Activated T-helper 1 cell treated with anti-CD3 and anti-CD28 coated beads, Interleukin-12 subunit alpha, Interleukin-12 subunit beta, Interleukin-2, Interleukin-4 antibody, amounts not matched to agents 30 ng/mL and 10 ng/mL and 1 ng/mL, durations not matched to agents 14 hours and 24 hours and 36 hours (primary cell): ENCODE results near the gene BRME1. TPM values are rescaled to one million over a fixed set of nuclear protein-coding genes. Genes with fewer than 3 reads are reported as not detected.

Experiments
- DNase-seq: peaks from one replicate; pipeline ENCODE4 v3.0.0; 2021; ENCODE audit warnings: low spot score
- H3K27ac Mint-ChIP-seq: one replicate; pipeline ENCODE4 v1.8.0; 2021; ENCODE audit warnings: mild to moderate bottlenecking, mixed read lengths
- H3K27me3 Mint-ChIP-seq: one replicate; pipeline ENCODE4 v1.8.0; 2022; ENCODE audit warnings: mild to moderate bottlenecking, moderate library complexity, mixed read lengths; ENCODE audit not compliant: insufficient read depth
- H3K36me3 Mint-ChIP-seq: one replicate; pipeline ENCODE4 v1.8.0; 2021; ENCODE audit warnings: low read depth, mixed read lengths
- H3K4me1 Mint-ChIP-seq: one replicate; pipeline ENCODE4 v1.8.0; 2021; ENCODE audit warnings: low read depth, mixed read lengths
- H3K4me3 Mint-ChIP-seq: one replicate; pipeline ENCODE4 v1.8.0; 2021; ENCODE audit warnings: mild to moderate bottlenecking, moderate library complexity, mixed read lengths
- H3K9me3 Mint-ChIP-seq: one replicate; pipeline ENCODE4 v1.8.0; 2021; ENCODE audit warnings: mixed read lengths
- intact Hi-C: fragments of 100-400 bp; cut with micrococcal nuclease; formaldehyde crosslinking; loops from one replicate; pipeline ENCODE4 v1.15.1; 2024
- total RNA-seq: library from RNA; stranded (reverse); gene quantifications from 2 replicates; pipeline ENCODE4 v1.2.3, GENCODE V29; 2022

BRME1 gene
- total RNA-seq: 16.6 and 20.5 TPM in 2 replicates

DNA sequence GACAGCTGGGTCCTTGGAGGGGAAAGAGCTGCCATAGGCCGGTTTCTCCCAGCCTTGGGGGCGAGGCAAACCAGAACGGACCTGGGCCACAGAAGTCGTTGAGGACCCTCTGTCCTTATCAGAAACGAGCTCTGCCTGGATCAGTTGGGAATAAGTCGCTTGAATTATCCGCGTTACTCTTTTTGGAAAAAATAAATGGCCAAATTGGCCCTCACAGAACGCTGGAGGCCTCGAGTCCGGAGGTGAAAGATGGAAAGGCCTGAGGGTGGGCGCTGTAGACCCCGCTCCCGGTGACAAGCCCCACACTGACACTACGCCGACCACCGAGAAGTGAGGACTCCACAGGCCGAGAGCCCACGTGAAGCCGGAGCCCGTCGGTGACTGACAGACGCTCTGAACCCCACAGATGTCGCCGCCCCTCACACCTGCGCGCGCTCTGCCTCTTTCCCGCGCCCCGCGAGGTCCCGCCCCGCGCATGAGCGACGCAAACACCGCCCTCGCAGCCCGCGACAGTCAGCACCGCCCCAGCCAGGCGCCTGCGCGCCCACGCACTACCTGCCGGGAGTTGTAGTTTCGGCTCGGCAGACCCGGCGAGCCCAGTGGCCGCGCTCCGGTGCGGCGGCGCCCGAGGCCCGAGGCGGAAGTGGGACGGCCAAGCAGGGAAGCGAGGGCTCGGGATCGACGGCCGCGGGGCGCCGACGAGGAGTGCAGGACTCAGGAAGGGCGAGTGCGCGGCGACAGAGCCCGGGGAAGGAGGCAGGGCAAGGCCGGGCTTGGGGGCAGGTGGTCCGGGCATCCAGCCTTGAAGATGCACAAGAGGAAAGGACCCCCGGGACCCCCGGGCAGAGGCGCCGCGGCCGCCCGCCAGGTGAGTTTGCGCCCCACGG is at the start of gene BRME1, which contains the start of gene CC2D1A:
Gene BRME1 (minus strand): TSS at position 484 of the 887 bp plus-strand sequence. CDS start 1,225 bp downstream, outside the sequence.
Gene CC2D1A (plus strand): TSS at position 568 of the 887 bp plus-strand sequence. CDS start 241 bp downstream, at position 809.
- Mint-ChIP-seq H3K27ac (peak within 1 kb of the TSS; percentile 91), H3K36me3 (peaks cover 9% of the 10 kb centered on the region), H3K4me3 (peak within 1 kb of the TSS; percentile 86), H3K27me3 (no peaks in the 10 kb centered on the region), H3K4me1 (peaks cover 11% of the 10 kb centered on the region), H3K9me3 (no peaks in the 10 kb centered on the region)
- intact Hi-C loops: loop anchor here (1.0 kb wide), 6 partner anchors 15 to 126 kb away; partner anchors contain the start of genes DCAF15 and RFX1
- peak; percentile 93 for DNase-seq

DNA sequence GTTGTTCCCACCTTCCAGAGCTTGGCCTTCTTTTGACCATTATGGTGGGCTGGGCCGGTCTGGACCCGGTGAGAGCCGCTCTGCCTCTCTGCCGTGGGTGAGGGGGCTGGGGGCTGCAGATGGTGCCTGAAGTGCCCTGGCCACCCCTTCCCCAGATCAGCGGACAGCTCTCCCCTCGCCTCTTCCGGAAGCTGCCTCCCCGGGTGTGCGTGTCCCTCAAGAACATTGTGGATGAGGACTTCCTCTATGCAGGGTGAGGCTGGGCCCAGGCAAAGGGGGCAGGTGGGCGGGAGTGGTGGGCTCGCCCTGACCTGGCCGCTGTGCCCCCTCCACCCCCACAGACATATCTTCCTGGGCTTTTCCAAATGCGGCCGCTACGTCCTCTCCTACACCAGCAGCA is 48.3 kb upstream of the BRME1 start:
- intact Hi-C loops: loop anchor here (5.0 kb wide), 1 partner anchor 157 kb away; the partner anchor contains the start of gene ZSWIM4

DNA sequence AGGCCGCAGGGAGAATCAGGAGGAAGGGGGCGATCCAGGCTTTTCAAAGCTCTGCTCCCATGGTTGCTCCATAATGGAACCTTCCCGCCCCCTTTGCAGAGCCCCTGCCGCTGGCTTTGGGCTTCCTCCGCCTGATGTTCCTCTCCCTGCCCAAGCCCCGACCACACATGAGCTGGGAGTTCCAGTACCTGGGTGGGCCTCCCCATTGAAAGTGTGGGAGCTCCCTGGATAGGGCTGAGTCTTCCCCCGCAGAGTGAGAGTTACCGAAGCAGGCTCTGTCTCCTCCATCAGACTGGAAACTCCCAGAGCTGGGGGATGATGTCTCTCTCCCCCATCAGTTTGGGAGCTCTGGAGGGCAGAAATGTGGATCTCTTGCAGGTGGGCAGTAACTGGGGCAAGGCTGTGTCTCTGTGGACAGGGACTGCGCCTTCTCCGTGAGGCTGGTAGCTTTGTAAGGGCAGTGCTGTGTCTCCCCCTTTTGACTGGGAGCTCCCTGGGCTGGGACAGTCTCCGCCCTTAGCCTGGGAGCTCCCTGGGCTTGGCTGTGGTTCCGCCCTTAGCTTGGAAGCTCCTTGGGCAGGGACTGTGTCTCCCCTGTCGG is 47.1 kb upstream of the BRME1 start:
- Mint-ChIP-seq H3K4me3 (peak overlapping the region; percentile 88), H3K36me3 (peaks cover 10% of the 10 kb centered on the region), H3K9me3 (no peaks in the 10 kb centered on the region), H3K27ac (peak overlapping the region; percentile 63), H3K27me3 (no peaks in the 10 kb centered on the region), H3K4me1 (peaks cover 17% of the 10 kb centered on the region)
- intact Hi-C loops: loop anchor here (1.0 to 5.0 kb wide), 8 partner anchors 33 to 184 kb away; partner anchors contain the start of genes BRME1, CC2D1A, MISP3 and RFX1
- no peak for DNase-seq

More for the DNA sequence above, 48.3 kb upstream of the BRME1 start:
- Mint-ChIP-seq H3K27ac (no peak overlapping the region), H3K9me3 (no peaks in the 10 kb centered on the region), H3K27me3 (no peaks in the 10 kb centered on the region), H3K4me1 (peaks cover 17% of the 10 kb centered on the region), H3K4me3 (peak overlapping the region; percentile 88), H3K36me3 (peaks cover 10% of the 10 kb centered on the region)
- no peak for DNase-seq

DNA sequence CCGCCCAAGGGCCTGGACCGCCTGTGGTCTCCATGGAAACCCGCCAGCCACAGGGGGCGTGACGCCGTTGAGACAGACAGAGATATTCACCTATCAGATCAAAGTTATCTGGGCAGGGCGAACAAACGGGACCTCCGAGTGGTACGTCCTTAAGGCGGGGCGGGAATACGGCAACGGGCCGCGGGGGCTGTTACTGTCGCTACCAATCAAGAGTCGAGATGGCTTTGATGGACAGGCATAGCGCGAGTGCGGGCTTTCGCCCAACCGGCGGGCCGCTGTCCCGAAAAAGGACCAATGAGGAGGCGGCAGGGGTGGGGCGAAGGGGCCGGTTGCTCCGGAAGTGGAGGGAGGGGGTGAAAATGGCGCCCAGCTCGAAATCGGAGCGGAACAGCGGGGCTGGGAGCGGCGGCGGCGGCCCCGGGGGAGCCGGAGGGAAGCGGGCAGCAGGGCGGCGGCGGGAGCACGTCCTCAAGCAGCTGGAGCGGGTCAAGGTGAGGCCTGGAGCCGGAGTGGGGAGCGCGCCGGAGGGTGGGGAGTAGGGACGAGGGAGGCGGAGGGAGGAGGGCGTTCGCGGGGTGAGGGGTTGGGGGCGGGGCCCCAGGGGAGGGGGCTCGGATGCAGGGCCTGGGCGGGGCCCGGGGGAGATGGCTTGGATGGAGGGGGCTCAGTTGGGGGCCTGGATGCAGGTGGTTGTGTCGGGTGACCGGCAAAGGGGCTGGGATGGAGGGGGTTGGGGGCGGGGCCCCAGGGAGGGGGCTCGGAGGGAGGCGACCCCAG is 46.4 kb upstream of the BRME1 start, which contains the start of gene DCAF15:
Gene DCAF15 (plus strand): TSS at position 356 of the 777 bp plus-strand sequence. CDS start 4 bp downstream, at position 360.
- Mint-ChIP-seq H3K36me3 (peaks cover 10% of the 10 kb centered on the region), H3K27ac (peak within 1 kb of the TSS; percentile 86), H3K27me3 (no peaks in the 10 kb centered on the region), H3K4me3 (peak within 1 kb of the TSS; percentile 96), H3K9me3 (no peaks in the 10 kb centered on the region), H3K4me1 (peaks cover 17% of the 10 kb centered on the region)
- intact Hi-C loops: loop anchor here (1.0 to 5.0 kb wide), 8 partner anchors 34 to 185 kb away; partner anchors contain the start of genes BRME1, CC2D1A, MISP3 and RFX1
- peak; percentile 99 for DNase-seq

DNA sequence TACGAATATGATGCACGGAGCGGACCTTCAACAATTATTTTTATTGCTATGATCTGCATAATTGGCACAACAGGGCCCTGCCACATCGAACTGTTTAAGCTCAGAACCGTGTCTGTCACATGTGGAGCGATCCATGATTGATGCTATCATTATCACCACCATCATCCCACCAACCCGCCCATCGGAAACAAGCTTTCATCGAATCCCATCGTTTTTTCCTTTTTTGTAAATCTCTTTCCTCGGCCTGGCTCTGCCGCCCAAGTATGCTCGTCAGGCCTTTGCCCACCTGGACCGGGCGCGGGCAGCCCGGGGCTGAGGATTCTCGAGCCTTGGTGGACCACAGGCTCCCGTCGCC is 45.9 kb upstream of the BRME1 start:
- H3K9me3 Mint-ChIP-seq: no peaks in the 10 kb centered on the region
- peaks cover 8% of the 10 kb centered on the region for H3K36me3 Mint-ChIP-seq
- intact Hi-C loops: loop anchor here (1.0 to 5.0 kb wide), 8 partner anchors 35 to 186 kb away; partner anchors contain the start of genes BRME1, CC2D1A, MISP3 and RFX1
- DNase-seq: no peak
- no peaks in the 10 kb centered on the region for H3K27me3 Mint-ChIP-seq
- H3K4me3 Mint-ChIP-seq: peak overlapping the region; percentile 96
- peak overlapping the region; percentile 86 for H3K27ac Mint-ChIP-seq
- peaks cover 17% of the 10 kb centered on the region for H3K4me1 Mint-ChIP-seq

DNA sequence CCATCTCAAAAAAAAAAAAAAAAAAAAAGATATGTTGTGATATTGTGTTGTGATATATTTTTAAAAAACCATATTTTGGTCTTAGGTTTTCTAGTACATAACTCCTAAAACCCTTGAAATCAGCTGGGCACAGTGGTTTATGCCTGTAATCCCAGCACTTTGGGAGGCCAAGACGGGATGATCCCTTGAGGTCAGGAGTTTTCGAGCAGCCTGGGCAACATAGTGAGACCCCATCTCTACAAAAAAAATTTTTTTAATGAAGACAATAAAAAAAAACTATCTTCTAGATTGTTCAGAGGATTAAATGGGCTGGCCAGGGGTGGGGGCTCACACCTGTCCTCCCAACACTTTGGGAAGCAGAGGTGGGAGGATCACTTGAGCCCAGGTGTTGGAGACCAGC is 45.1 kb upstream of the BRME1 start:
- H3K4me3 Mint-ChIP-seq: no peak overlapping the region
- intact Hi-C loops: loop anchor here (5.0 kb wide), 1 partner anchor 154 kb away; the partner anchor contains the start of gene ZSWIM4
- no peak overlapping the region for H3K27ac Mint-ChIP-seq
- no peaks in the 10 kb centered on the region for H3K27me3 Mint-ChIP-seq
- H3K9me3 Mint-ChIP-seq: no peaks in the 10 kb centered on the region
- peaks cover 17% of the 10 kb centered on the region for H3K4me1 Mint-ChIP-seq
- H3K36me3 Mint-ChIP-seq: peaks cover 4% of the 10 kb centered on the region
- no peak for DNase-seq

DNA sequence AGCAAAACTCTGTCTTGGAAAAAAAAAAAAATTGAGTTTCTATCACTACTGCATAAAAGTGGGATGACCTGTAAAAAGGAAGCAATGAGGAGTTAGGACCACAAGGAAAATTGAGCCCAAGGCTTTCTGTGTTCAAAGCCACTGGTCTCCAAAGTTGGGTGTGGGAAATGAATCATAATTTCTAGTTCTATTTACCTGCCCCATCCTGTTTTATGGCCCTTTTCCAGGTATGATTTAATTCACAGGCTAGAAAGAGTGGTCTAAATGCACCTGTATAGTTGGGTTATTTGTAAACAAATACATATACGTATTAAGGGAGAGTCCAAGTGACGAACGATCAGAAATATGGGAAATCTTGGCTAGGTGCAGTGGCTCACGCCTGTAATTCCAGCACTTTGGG is 40.5 kb upstream of the BRME1 start:
- H3K36me3 Mint-ChIP-seq: no peaks in the 10 kb centered on the region
- intact Hi-C loops: no loop called here

DNA sequence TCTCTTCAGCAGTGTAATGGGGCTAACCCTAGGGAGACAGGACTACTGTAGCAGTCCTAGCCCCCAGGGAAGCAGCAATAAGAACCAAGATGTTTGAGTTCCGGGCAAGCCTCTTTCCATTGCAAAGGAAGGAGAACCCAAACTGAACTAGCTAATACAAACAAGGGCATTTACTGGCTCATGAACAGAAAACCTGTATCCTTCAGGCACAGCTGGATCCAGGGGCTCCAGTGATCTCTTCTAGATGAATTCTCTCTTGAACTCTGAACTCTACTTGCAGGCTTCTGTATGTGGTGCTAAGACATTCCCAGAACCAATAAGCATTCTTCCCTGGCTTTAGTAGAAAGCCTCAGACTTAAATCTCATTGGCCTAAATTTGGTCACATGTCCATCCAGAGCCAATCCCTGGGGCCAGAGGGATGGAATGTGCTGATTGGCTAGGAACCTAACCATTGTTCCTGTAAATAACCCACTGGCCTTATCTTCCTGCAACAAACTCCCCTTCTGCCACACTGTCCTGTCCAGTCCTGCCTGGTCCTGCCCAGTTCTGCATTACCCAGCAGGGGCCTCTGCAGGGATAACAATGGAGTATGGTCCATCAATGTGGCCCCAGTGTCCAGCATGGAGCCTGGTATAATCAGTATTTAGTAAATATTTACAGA is 36.2 kb upstream of the BRME1 start:
- H3K27me3 Mint-ChIP-seq: peaks cover 5% of the 10 kb centered on the region
- DNase-seq: no peak
- no peaks in the 10 kb centered on the region for H3K9me3 Mint-ChIP-seq
- H3K27ac Mint-ChIP-seq: no peak overlapping the region
- H3K4me1 Mint-ChIP-seq: no peaks in the 10 kb centered on the region
- no peaks in the 10 kb centered on the region for H3K36me3 Mint-ChIP-seq
- intact Hi-C loops: no loop called here
- H3K4me3 Mint-ChIP-seq: no peak overlapping the region

More for the DNA sequence above, 40.5 kb upstream of the BRME1 start:
- no peak overlapping the region for H3K27ac Mint-ChIP-seq
- no peaks in the 10 kb centered on the region for H3K4me1 Mint-ChIP-seq
- no peak for DNase-seq
- no peak overlapping the region for H3K4me3 Mint-ChIP-seq
- peaks cover 2% of the 10 kb centered on the region for H3K27me3 Mint-ChIP-seq
- no peaks in the 10 kb centered on the region for H3K9me3 Mint-ChIP-seq

DNA sequence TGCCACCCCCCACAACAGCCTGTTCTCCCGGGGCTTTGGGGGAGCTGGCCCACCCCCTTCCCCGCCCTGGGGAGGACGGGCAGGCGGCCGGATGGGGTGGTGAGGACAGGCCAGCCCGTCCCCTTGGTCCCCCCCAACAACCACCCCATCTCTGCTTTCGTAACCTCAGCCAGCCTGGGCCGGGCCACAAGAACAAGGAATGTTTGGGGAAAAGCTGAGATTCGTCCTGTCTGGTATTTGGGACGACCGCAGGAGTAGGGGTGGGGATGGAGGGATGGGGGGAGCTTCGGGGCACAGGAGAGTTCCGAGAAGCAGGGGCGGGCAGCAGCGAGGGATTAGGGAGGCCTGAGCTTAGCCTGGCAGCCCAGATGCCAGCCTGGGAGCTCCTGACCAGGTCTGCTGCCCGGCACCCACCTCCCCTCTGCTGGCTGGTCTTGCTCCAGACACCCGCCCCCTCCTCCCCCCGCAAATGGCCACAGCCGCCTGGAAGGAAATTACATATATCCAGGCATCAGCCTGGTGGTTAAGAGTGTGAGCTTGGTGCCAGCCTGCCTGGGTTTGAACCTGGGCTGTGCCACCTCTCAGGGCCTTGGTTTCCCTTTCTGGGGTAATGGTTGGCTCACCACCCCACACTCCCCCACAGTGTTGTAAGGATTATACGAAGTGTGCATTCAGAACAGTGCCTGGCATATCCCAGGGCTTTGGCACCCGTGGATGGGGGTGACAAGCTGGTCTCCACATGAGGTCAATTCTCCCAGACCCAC is 32.6 kb upstream of the BRME1 start, which contains the start of gene PODNL1:
Gene PODNL1 (minus strand): TSS at position 117 of the 764 bp plus-strand sequence. CDS start 236 bp downstream, outside the sequence.
- Mint-ChIP-seq H3K4me3 (no peak within 1 kb of the TSS), H3K36me3 (no peaks in the 10 kb centered on the region), H3K27me3 (peaks cover 7% of the 10 kb centered on the region), H3K4me1 (no peaks in the 10 kb centered on the region), H3K9me3 (no peaks in the 10 kb centered on the region), H3K27ac (no peak within 1 kb of the TSS)
- DNase-seq: no peak
- intact Hi-C loops: no loop called here

DNA sequence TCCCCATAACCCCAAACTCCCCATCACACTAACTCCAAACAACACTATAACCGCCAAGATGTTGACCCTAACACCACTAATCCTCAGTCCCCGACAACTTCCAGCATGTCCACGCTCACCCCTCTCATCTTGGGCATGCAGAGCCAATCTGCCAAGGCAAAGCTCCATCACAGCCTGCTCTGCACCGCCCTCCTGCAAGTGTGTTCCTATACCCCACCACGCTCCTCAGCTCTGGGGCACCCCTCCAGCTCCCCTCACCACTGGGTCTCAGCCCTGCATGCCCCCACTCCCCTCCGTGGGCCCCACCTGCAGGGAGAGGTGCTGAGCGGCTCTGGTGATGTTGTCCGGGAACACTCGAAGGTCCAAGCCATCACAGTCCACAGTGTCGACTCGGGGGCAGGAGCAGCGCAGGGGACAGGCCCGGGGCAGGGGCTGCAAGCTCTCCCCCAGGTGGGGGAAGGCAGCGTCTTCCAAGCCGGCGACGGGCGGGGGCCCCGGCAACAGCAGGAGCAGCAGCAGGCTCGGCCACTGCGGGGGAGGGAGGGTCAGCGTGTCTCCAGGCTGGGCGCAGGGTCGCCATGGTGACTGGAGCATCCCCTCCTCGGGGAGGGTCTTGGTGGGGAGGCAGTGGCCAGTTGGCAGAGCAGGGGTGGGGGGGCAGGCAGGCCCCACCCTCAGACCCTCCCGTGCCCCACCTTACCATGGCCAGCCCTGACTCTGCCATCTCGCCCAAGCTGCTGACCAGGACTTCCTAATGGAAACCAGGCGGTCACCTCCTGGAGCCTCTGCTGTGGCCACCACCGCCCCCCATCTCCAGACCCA is 31.8 kb upstream of the BRME1 start:
- Mint-ChIP-seq H3K27ac (no peak overlapping the region), H3K36me3 (no peaks in the 10 kb centered on the region), H3K27me3 (peaks cover 7% of the 10 kb centered on the region), H3K4me1 (no peaks in the 10 kb centered on the region), H3K4me3 (no peak overlapping the region), H3K9me3 (no peaks in the 10 kb centered on the region)
- intact Hi-C loops: no loop called here
- no peak for DNase-seq
